ENCODE results near the gene CETP.

GRCh38 chr16:56953006-56953405, 8.7 kb upstream of the CETP start:
- no peak for TF ChIP-seq CTCF (IDR thresholded peaks at IDR 0.05; ENCODE audit: low read depth, low read length, missing input control)
- TF ChIP-seq RAD21 (IDR thresholded peaks at IDR 0.05) = no peak
- TF ChIP-seq FOXA1 (IDR thresholded peaks at IDR 0.05) = no peak
- no peak for TF ChIP-seq YY1 (IDR thresholded peaks at IDR 0.05)
- TF ChIP-seq REST (IDR thresholded peaks at IDR 0.05) = no peak
- no peak for TF ChIP-seq JUND (IDR thresholded peaks at IDR 0.05)
- TF ChIP-seq HNF4G (IDR thresholded peaks at IDR 0.05) = no peak
- no peak for TF ChIP-seq HNF4A (conservative IDR thresholded peaks at IDR 0.05)
- no peak for TF ChIP-seq ATF3 (IDR thresholded peaks at IDR 0.05)
- no peak for TF ChIP-seq MAX (IDR thresholded peaks at IDR 0.05)
- no peak for TF ChIP-seq ZBTB33 (IDR thresholded peaks at IDR 0.05)
- TF ChIP-seq SP1 (IDR thresholded peaks at IDR 0.05) = no peak
- TF ChIP-seq GABPA (IDR thresholded peaks at IDR 0.05 in 1 of 2, conservative IDR thresholded peaks at IDR 0.05 in 1 of 2) = no peak

All from liver (tissue), 3 donors.